ENCODE measurements around the gene NME3.

- no peak for TF ChIP-seq POLR2A (IDR thresholded peaks at IDR 0.05; ENCODE audit: insufficient read depth in 1 of 2, low read depth in 2 of 2, low read length in 2 of 2)
- TF ChIP-seq ZBTB43 (CRISPR knock-in tag; conservative IDR thresholded peaks at IDR 0.05) = no peak
- no peak for TF ChIP-seq RELA (CRISPR knock-in tag; IDR thresholded peaks at IDR 0.05)
- no peak for TF ChIP-seq REST (IDR thresholded peaks at IDR 0.05; ENCODE audit: borderline replicate concordance in 1 of 2, low read depth in 1 of 2, low read length in 2 of 2)
- TF ChIP-seq NR3C1 (CRISPR knock-in tag; IDR thresholded peaks at IDR 0.05) = no peak
- TF ChIP-seq ZNF3 (CRISPR knock-in tag; IDR thresholded peaks at IDR 0.05) = no peak
- no peak for TF ChIP-seq SP140L (CRISPR knock-in tag; IDR thresholded peaks at IDR 0.05; ENCODE audit: borderline replicate concordance)
- TF ChIP-seq MEIS2 (CRISPR knock-in tag; IDR thresholded peaks at IDR 0.05) = no peak
- no peak for TF ChIP-seq SYNCRIP (IDR thresholded peaks at IDR 0.05; ENCODE audit: insufficient read depth, low read depth, low read length)
- no peak for TF ChIP-seq RAD21 (CRISPR knock-in tag; IDR thresholded peaks at IDR 0.05)
- TF ChIP-seq ZMYM3 (CRISPR knock-in tag; IDR thresholded peaks at IDR 0.05) = no peak
Observed at GRCh38 chr16:1752853-1753252, 18.5 kb downstream of the NME3 start.

All from HepG2 (cell line).